Cortex of kidney (tissue), 1 donor: ENCODE results near the gene ARHGAP9.
"Not testable (repeated sequence)": the region's sequence is repeated elsewhere in the genome, so short reads cannot be mapped to it uniquely, and the experiment has no call there.

Experiments used
- DNase-seq: peaks from one replicate; lab custom pipeline; 2025; lab: John Stamatoyannopoulos, UW

The ARHGAP9 gene

GRCh38 chr12:57517187-57517586, 37.5 kb upstream of the ARHGAP9 start:
- no peak for DNase-seq

GRCh38 chr12:57516617-57517153, 37.0 kb upstream of the ARHGAP9 start:
- no peak for DNase-seq

DNA sequence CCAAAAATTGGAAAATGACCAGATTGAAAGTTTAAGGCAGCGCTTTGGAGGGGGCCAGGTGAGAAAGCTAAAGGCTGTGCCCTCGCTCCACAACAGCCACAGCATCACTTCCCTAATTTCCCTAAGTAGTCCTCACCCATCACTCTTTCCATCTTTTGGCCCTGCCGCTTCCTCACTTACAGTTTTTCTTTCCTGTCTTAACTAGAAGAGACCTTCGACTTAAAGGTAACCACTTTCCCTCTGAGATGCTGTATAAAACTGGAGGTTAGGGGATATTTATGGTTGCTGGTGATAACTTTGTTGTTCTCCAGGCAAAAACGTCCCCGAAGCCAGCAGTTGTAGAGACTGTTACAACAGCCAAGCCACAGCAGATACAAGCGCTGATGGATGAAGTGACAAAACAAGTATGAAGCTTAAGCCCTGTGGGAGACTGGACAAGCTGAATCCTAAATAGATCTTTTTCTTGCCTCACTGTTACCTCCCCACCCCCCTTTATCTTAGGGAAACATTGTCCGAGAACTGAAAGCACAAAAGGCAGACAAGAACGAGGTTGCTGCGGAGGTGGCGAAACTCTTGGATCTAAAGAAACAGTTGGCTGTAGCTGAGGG, 36.4 kb upstream of the ARHGAP9 start:
- DNase-seq: no peak

GRCh38 chr12:57515408-57515933, 35.8 kb upstream of the ARHGAP9 start:
- no peak for DNase-seq

GRCh38 chr12:57514720-57515407, 35.2 kb upstream of the ARHGAP9 start:
- DNase-seq: no peak

DNA sequence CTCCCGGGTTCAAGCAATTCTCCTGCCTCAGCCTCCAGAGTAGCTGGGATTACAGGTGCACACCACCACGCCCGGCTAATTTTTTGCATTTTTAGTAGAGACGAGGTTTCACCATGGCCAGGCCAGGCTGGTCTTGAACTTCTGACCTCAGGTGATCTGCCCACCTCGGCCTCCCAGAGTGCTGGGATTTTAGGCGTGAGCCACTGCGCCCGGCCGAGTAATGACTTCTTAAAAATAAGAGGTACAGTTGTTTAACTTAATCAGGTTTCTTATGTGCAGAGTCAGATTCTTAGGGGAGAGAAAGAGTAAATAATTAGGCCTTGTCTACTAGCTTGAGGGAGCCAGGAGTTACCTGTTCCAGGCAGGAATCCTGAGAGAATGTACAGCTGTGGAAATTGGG, 34.6 kb upstream of the ARHGAP9 start:
- not testable (repeated sequence) for DNase-seq

GRCh38 chr12:57513677-57514076, 34.0 kb upstream of the ARHGAP9 start:
- DNase-seq: not testable (repeated sequence)

DNA sequence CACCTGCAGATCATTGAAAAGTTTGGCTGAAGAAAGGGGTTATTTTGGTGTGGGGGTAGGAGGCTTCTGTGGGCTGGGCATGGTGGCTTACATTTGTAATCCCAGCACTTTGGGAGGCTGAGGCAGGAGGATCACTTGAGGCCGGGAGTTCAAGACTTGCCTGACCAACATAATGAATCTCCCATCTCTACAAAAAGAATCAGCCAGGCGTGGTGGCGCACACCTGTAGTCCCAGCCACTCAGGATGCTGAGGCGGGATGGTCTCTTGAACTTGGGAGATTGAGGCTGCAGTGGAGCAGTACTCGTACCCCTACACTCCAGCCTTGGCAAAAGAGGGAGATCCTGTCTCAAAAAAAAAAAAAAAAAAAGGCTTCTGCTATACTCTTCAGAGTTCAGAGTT, 33.6 kb upstream of the ARHGAP9 start:
- no peak for DNase-seq

DNA sequence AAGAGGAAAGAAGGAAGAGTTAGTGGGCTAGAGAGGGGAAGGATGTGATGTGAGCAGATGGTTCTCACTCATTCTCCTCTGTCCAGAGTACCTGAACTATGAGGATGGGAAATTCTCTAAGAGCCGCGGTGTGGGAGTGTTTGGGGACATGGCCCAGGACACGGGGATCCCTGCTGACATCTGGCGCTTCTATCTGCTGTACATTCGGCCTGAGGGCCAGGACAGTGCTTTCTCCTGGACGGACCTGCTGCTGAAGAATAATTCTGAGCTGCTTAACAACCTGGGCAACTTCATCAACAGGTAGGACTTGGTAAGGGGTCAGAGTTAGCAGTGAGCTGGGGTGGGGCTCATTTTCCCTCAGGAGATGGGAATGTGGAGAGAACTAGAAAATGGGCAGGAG, 33.0 kb upstream of the ARHGAP9 start:
- no peak for DNase-seq

- no peak for DNase-seq
Measured at GRCh38 chr12:57511588-57512325, 32.1 kb upstream of the ARHGAP9 start.

DNA sequence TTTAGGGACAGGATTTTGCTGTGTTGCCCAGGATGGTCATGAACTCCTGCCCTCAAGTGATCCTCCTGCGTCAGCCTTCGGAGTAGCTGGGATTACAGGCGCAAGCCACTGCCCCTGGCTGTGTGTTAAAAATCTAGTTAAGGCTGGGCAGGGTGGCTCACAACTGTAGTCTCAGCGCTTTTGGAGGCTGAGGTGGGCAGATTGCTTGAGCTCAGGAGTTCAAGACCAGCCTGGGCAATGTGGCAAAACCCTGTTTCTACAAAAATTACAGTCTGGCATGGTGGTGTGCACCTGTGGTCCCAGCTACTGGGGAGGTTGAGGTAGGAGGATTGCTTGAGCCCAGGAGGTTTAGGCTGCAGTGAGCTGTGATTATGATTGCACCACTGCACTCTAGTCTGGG, 31.5 kb upstream of the ARHGAP9 start:
- no peak for DNase-seq

DNA sequence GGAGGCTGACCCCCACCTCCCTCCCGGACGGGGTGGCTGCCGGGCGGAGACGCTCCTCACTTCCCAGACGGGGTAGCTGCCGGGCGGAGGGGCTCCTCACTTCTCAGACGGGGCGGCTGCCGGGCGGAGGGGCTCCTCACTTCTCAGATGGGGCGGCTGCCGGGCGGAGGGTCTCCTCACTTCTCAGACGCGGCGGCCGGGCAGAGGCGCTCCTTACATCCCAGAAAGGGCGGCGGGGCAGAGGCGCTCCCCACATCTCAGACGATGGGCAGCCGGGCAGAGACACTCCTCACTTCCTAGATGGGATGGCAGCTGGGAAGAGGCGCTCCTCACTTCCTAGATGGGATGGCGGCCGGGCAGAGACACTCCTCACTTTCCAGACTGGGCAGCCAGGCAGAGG, 28.1 kb upstream of the ARHGAP9 start:
- not testable (repeated sequence) for DNase-seq

GRCh38 chr12:57506541-57506940, 26.9 kb upstream of the ARHGAP9 start:
- DNase-seq: not testable (repeated sequence)

- not testable (repeated sequence) for DNase-seq
Measured at GRCh38 chr12:57502311-57502969, 22.8 kb upstream of the ARHGAP9 start.

DNA sequence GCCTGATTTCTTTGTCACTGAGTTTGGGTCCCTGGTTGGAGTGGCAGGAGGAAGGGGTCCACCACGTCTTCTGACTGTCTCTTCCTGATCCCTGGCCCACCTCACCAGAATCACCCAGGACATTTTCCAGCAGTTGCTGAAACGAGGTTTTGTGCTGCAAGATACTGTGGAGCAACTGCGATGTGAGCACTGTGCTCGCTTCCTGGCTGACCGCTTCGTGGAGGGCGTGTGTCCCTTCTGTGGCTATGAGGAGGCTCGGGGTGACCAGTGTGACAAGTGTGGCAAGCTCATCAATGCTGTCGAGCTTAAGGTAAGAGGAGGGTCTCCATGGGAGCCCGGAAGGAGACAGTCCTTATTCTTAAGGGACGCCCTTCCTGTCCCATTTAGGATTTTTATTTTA, 20.5 kb upstream of the ARHGAP9 start:
- no peak for DNase-seq

DNA sequence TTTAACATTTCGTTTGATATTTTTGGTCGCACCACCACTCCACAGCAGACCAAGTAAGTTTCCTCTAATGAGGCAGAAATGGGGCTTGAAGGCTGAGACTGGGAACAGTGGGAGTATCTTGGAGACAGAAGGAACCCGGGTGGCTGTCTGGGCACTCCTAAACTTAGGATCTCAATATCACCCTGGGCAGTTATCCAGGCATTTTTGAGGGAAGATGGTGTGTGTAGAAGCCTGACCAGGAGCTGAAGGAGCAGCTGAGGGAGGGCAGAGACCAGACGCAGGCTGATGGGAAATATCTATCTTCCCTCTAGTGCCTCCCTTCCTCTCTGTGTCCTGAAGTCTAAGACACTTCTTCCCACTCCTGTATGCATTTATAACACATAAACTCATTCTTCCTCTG, 18.9 kb upstream of the ARHGAP9 start:
- DNase-seq: no peak

- no peak for DNase-seq
Measured at GRCh38 chr12:57498132-57498502, 18.5 kb upstream of the ARHGAP9 start.

- DNase-seq: no peak
Measured at GRCh38 chr12:57497223-57498131, 17.8 kb upstream of the ARHGAP9 start.

GRCh38 chr12:57496822-57497221, 17.2 kb upstream of the ARHGAP9 start:
- DNase-seq: no peak

DNA sequence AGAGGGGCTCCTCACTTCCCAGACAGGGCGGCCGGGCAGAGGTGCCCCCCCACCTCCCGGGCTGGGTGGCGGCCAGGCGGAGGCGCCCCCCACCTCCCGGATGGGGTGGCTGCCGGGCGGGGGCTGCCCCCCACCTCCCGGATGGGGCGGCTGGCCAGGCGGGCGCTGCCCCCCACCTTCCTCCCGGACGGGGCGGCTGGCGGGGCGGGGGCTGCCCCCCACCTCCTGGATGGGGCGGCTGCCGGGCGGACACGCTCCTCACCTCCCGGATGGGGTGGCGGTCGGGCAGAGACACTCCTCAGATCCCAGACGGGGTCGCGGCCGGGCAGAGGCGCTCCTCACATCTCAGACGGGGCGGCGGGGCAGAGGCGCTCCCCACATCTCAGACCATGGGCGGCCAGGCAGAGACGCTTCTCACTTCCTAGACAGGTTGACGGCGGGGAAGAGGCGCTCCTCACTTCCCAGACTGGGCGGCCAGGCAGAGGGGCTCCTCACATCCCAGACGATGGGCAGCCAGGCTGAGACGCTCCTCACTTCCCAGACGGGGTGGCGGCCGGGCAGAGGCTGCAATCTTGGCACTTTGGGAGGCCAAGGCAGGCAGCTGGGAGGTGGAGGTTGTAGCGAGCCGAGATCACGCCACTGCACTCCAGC, 15.5 kb upstream of the ARHGAP9 start:
- DNase-seq: not testable (repeated sequence)
